ENCODE measurements around the gene RPRD1B. TPM values are rescaled to one million over a fixed set of nuclear protein-coding genes. Genes with fewer than 3 reads are reported as not detected.

The RPRD1B gene
- total RNA-seq, 1 donor from 2014 or later: 25.6 TPM

GRCh38 chr20:38075161-38075998 lies 41.8 kb downstream of the RPRD1B start:
- peaks cover 46% of the 10 kb centered on the region for H3K4me1 ChIP-seq
- no peak for TF ChIP-seq CTCF (IDR thresholded peaks at IDR 0.05)
- no peak overlapping the region for H3K4me3 ChIP-seq
- no peaks in the 10 kb centered on the region for H3K9me3 ChIP-seq
- peaks cover 46% of the 10 kb centered on the region for H3K36me3 ChIP-seq
- DNase-seq: no peak
- no peaks in the 10 kb centered on the region for H3K27me3 ChIP-seq (ENCODE audit: low read depth)
- H3K27ac ChIP-seq: peak overlapping the region; percentile 37
- intact Hi-C loops (cut with DNase I): loop anchor here (10.0 kb wide), 1 partner anchor 89 kb away; the partner anchor contains the start of gene TGM2
- no peak for ATAC-seq

GRCh38 chr20:38076548-38076947 lies 43.0 kb downstream of the RPRD1B start:
- H3K27me3 ChIP-seq (ENCODE audit: low read depth): no peaks in the 10 kb centered on the region
- H3K4me1 ChIP-seq: peaks cover 47% of the 10 kb centered on the region
- H3K27ac ChIP-seq: no peak overlapping the region
- H3K4me3 ChIP-seq: no peak overlapping the region
- intact Hi-C loops (cut with DNase I): loop anchor here (10.0 kb wide), 1 partner anchor 88 kb away; the partner anchor contains the start of gene TGM2
- H3K36me3 ChIP-seq: peaks cover 34% of the 10 kb centered on the region
- DNase-seq: no peak
- TF ChIP-seq CTCF (IDR thresholded peaks at IDR 0.05): no peak
- ATAC-seq: no peak
- no peaks in the 10 kb centered on the region for H3K9me3 ChIP-seq

- intact Hi-C loops (cut with DNase I): loop anchor here (10.0 kb wide), 1 partner anchor 87 kb away; the partner anchor contains the start of gene TGM2
- DNase-seq (no peak), ATAC-seq (no peak)
- no peak overlapping the region for H3K27ac ChIP-seq
- no peaks in the 10 kb centered on the region for H3K9me3 ChIP-seq
- TF ChIP-seq CTCF (IDR thresholded peaks at IDR 0.05): no peak
- H3K4me3 ChIP-seq: no peak overlapping the region
- peaks cover 30% of the 10 kb centered on the region for H3K36me3 ChIP-seq
- no peaks in the 10 kb centered on the region for H3K27me3 ChIP-seq (ENCODE audit: low read depth)
- H3K4me1 ChIP-seq: peaks cover 47% of the 10 kb centered on the region
Observed at GRCh38 chr20:38078084-38078483, 44.5 kb downstream of the RPRD1B start.

- DNase-seq (no peak), ATAC-seq (no peak)
- intact Hi-C loops (cut with DNase I): loop anchor here (10.0 kb wide), 1 partner anchor 85 kb away; the partner anchor contains the start of gene TGM2
- Histone ChIP-seq H3K36me3 (peaks cover 41% of the 10 kb centered on the region), H3K4me1 (peaks cover 47% of the 10 kb centered on the region), H3K4me3 (no peak overlapping the region), H3K27me3 (ENCODE audit: low read depth) (no peaks in the 10 kb centered on the region), H3K27ac (no peak overlapping the region), H3K9me3 (no peaks in the 10 kb centered on the region)
- TF ChIP-seq CTCF (IDR thresholded peaks at IDR 0.05): no peak
Observed at GRCh38 chr20:38079353-38079752, 45.8 kb downstream of the RPRD1B start.

- intact Hi-C loops (cut with DNase I): no loop called here
- no peak overlapping the region for H3K4me3 ChIP-seq
- H3K27me3 ChIP-seq (ENCODE audit: low read depth): no peaks in the 10 kb centered on the region
- peaks cover 40% of the 10 kb centered on the region for H3K4me1 ChIP-seq
- DNase-seq (no peak), ATAC-seq (no peak)
- H3K27ac ChIP-seq: no peak overlapping the region
- TF ChIP-seq CTCF (IDR thresholded peaks at IDR 0.05): no peak
- H3K9me3 ChIP-seq: no peaks in the 10 kb centered on the region
- peaks cover 63% of the 10 kb centered on the region for H3K36me3 ChIP-seq
Observed at GRCh38 chr20:38081575-38081974, 48.0 kb downstream of the RPRD1B start.
